CD4-positive, alpha-beta T cell treated with Interleukin-21 for 1 hour (primary cell): ENCODE results near the gene MOB3A.

Experiments used
- DNase-seq: peaks from one replicate; pipeline ENCODE4 v3.0.0-alpha.2; 2020

The MOB3A gene

DNA sequence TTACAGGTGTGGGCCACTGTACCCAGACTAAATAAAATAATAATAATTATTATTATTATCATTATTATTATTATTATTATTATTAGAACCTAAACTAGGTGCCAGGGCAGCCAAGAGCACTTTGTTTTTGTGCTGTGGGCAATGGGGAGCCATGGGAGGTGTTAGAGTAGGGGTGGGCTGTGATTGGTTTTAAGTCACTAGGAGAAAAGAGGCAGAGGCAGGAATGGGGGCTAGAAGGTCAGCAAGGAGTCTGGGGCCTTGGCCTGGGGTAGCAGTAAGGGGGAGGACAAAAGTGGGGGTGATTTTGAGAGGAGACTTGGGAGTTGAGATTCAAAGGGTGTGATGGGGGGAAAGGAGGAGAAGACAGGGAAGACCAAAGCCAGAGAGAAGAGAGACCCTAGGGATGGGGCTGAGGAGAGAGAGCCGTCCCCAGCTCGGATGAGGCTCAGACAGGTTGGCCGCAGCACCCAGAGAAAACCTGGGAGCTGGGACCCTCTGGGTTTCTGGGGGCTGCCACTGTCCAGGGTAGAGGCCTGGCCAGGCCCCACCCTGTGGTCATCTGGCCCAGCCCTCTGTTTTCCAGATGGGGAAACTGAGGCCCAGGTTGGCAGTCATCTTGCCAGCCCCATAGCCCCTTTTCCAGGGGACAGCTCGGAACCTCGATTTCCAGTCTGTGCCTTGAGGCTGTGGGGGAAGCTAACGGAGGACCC, 62.9 kb downstream of the MOB3A start:
- no peak for DNase-seq

- DNase-seq = peak; percentile 65
These were observed 63.7 kb downstream of the MOB3A start for GRCh38 chr19:2032296-2032941.

GRCh38 chr19:2027361-2027760, 68.8 kb downstream of the MOB3A start:
- no peak for DNase-seq

GRCh38 chr19:2026770-2027169, 69.4 kb downstream of the MOB3A start:
- DNase-seq = no peak

DNA sequence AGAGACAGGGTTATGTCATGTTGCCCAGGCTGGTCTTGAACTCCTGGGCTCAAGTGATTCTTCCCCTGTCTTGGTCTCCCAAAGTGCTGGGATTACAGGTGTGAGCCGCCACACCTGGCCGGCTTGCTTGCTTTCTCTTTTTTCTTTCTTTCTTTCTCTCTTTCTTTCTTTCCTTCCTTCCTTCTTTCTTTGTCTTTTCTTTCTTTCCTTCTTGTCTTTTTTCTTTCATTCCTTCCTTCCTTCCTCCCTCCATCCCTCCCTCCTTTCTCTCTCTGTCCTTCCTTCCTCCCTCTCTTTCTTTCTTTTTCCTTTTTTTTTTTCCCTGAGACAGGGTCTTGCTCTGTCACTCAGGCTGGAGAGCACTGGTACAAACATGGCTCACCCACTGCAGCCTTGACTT, 73.8 kb downstream of the MOB3A start:
- no peak for DNase-seq

GRCh38 chr19:2021453-2022140, 74.5 kb downstream of the MOB3A start:
- DNase-seq = no peak
